Thoracic aorta (tissue), 2 donors: Measurements from ENCODE around the gene ARHGEF3. TPM values are rescaled to one million over a fixed set of nuclear protein-coding genes. Genes with fewer than 3 reads are reported as not detected.
"Not testable (repeated sequence)": the region's sequence is repeated elsewhere in the genome, so short reads cannot be mapped to it uniquely, and the experiment has no call there.

Experiments
- ATAC-seq: fragments of 150-250 bp; one replicate; pipeline ENCODE4 v1.8.0; 2017; ENCODE audit warnings: low read depth; ENCODE audit not compliant: insufficient number of reproducible peaks, low FRiP score
- DNase-seq: peaks from one replicate; pipeline ENCODE4 v3.0.0-alpha.2; 2020; ENCODE audit warnings: low spot score
- H3K27ac ChIP-seq, 2 donors: fragments of 200-600 bp; sonication (generic); 1 replicate in 1 of 2; 2 replicates in 1 of 2; pipeline ENCODE4 v1.5.1; 2016; ENCODE audit warnings: mild to moderate bottlenecking in 2 of 2, moderate library complexity in 2 of 2
- H3K27me3 ChIP-seq: fragments of 200-600 bp; sonication (generic); replicated peaks from 2 replicates; pipeline ENCODE4 v1.6.0; 2016; ENCODE audit warnings: mild to moderate bottlenecking; ENCODE audit not compliant: insufficient read depth
- H3K36me3 ChIP-seq: fragments of 200-600 bp; sonication (generic); one replicate; pipeline ENCODE4 v1.5.1; 2016
- H3K4me1 ChIP-seq, 2 donors: fragments of 200-600 bp; sonication (generic); 1 replicate in 1 of 2; 2 replicates in 1 of 2; pipeline versions ENCODE4 v1.5.1 to v1.6.0; 2016; ENCODE audit warnings: low read depth in 2 of 2, mild to moderate bottlenecking in 1 of 2; ENCODE audit not compliant: control insufficient read depth in 1 of 2
- H3K4me3 ChIP-seq: fragments of 200-600 bp; sonication (generic); 2 replicates; pipeline ENCODE4 v1.5.1; 2016; ENCODE audit warnings: mild to moderate bottlenecking
- H3K9me3 ChIP-seq: fragments of 200-600 bp; sonication (generic); 2 replicates; pipeline ENCODE4 v1.5.1; 2016
- total RNA-seq, 2 donors: library from RNA; depleted of rRNA; stranded (reverse); fragments of >200 nt; gene quantifications; one replicate each; pipeline versions ENCODE4 v1.1.0 to v1.2.3, GENCODE V29; 2016
- TF ChIP-seq, protein P1 (sequence below): fragments of 200-600 bp; sonication (generic); IDR thresholded peaks from one replicate; pipeline ENCODE4 v1.5.1; 2019; ENCODE audit warnings: antibody characterized with exemption

The ARHGEF3 gene
- total RNA-seq, 2 donors from 2014 or later, result 13.9 to 21.9 TPM

- TF ChIP-seq, protein P1, sequence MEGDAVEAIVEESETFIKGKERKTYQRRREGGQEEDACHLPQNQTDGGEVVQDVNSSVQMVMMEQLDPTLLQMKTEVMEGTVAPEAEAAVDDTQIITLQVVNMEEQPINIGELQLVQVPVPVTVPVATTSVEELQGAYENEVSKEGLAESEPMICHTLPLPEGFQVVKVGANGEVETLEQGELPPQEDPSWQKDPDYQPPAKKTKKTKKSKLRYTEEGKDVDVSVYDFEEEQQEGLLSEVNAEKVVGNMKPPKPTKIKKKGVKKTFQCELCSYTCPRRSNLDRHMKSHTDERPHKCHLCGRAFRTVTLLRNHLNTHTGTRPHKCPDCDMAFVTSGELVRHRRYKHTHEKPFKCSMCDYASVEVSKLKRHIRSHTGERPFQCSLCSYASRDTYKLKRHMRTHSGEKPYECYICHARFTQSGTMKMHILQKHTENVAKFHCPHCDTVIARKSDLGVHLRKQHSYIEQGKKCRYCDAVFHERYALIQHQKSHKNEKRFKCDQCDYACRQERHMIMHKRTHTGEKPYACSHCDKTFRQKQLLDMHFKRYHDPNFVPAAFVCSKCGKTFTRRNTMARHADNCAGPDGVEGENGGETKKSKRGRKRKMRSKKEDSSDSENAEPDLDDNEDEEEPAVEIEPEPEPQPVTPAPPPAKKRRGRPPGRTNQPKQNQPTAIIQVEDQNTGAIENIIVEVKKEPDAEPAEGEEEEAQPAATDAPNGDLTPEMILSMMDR, result no peak
- H3K27me3 ChIP-seq, result no peaks in the 10 kb centered on the region
- H3K4me3 ChIP-seq, result no peak overlapping the region
- no peak overlapping the region for H3K27ac ChIP-seq
- no peaks in the 10 kb centered on the region for H3K4me1 ChIP-seq
- ATAC-seq (no peak), DNase-seq (no peak)
- H3K36me3 ChIP-seq, result no peaks in the 10 kb centered on the region
- H3K9me3 ChIP-seq, result peaks cover 9% of the 10 kb centered on the region
Observed at GRCh38 chr3:56711344-56711743, 90.4 kb downstream of the ARHGEF3 start.

DNA sequence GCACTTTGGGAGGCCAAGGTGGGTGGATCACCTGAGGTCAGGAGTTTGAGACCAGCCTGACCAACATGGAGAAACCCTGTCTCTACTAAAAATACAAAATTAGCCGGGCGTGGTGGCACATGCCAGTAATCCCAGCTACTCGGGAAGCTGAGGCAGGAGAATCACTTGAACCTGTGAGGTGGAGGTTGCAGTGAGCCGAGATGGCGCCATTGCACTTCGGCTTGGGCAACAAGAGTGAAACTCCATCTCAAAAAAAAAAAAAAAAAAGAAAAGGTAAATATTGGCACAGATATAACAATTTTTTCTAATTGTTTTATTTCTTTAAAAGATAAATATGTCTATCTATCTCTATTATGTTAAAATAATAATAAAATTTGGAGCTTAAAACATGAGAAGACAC, 94.3 kb downstream of the ARHGEF3 start:
- not testable (repeated sequence) for H3K4me1 ChIP-seq, H3K27me3 ChIP-seq, ATAC-seq, H3K36me3 ChIP-seq, H3K9me3 ChIP-seq, H3K4me3 ChIP-seq, H3K27ac ChIP-seq, DNase-seq

- Histone ChIP-seq H3K27me3 (no peaks in the 10 kb centered on the region), H3K27ac (no peak overlapping the region), H3K4me3 (no peak overlapping the region), H3K36me3 (no peaks in the 10 kb centered on the region), H3K9me3 (no peaks in the 10 kb centered on the region), H3K4me1 (no peaks in the 10 kb centered on the region)
- no peak for ATAC-seq
- no peak for DNase-seq
- TF ChIP-seq, protein P1, result no peak
Observed at GRCh38 chr3:56706629-56707028, 95.1 kb downstream of the ARHGEF3 start.

DNA sequence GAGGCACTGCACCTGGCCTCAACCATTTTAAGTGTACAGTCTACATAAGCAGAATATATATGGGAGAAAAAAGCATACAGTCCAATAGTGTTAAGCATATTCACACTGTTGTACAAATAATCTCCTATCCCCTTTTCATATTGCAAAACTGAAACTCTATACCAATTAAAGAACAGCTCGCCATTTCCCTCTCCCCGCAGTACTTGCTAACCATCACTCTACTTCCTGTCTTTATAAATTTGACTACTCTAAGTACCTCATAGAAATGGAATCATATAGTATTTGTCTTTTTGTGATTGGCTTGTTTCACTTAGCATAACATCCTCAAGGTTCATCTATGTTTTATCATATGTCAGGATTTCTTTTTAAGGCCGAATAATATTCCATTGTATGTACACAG, 97.0 kb downstream of the ARHGEF3 start:
- DNase-seq (no peak), ATAC-seq (no peak)
- TF ChIP-seq, protein P1, result no peak
- H3K27ac ChIP-seq, result no peak overlapping the region
- H3K27me3 ChIP-seq, result no peaks in the 10 kb centered on the region
- no peaks in the 10 kb centered on the region for H3K9me3 ChIP-seq
- H3K4me3 ChIP-seq, result no peak overlapping the region
- no peaks in the 10 kb centered on the region for H3K4me1 ChIP-seq
- H3K36me3 ChIP-seq, result no peaks in the 10 kb centered on the region

GRCh38 chr3:56702490-56703315, 99.0 kb downstream of the ARHGEF3 start:
- TF ChIP-seq, protein P1, result peak; percentile 78
- ATAC-seq (no peak), DNase-seq (no peak)
- H3K4me1 ChIP-seq, result no peaks in the 10 kb centered on the region
- H3K27me3 ChIP-seq, result no peaks in the 10 kb centered on the region
- H3K36me3 ChIP-seq, result no peaks in the 10 kb centered on the region
- H3K9me3 ChIP-seq, result no peaks in the 10 kb centered on the region
- H3K27ac ChIP-seq, result no peak overlapping the region
- H3K4me3 ChIP-seq, result no peak overlapping the region
